Kasumi-1 (cell line): ENCODE measurements around the gene DCC.

Experiments used
- DNase-seq, 2 experiments: peaks; one replicate each; lab custom pipeline; 2025; lab: John Stamatoyannopoulos, UW

Gene DCC

DNA sequence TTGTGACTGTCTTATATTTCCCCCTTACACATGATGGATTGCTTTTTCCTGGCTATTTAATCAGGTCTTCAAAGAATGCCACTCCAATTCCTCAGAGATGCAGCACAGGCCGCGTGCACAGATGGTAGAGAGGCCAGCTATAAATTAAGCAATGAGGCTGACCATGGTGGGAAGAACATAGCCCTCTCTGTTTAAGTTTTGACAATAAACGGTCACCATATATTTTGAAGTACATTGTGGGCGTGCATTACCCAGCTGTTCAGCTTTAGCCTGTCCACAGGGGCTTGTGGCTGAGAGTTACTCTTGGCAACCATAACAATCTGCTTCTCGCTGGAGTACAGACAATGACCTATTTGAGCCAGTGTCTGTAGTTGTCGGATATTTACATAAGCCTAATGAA, 730.8 kb downstream of the DCC start:
- DNase-seq: no peak

DNA sequence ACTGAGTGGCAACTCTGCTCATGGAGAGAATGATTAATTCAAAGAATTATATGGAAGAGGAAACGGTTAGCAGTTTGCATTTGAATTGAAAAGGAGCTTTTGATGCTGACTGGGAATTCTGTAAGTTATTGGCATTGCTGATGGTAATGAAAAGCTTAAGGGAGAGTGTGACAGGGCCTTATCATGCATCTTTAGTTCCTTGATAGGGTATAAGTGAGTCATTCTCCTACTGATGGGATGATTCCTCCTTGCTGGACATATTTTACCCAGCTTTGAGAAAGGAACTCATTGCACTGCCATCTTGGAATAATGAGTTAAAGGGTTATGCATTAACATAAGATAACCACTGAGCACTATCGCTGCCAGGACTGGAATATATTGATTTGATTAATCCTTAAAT, 740.7 kb downstream of the DCC start:
- no peak for DNase-seq

DNA sequence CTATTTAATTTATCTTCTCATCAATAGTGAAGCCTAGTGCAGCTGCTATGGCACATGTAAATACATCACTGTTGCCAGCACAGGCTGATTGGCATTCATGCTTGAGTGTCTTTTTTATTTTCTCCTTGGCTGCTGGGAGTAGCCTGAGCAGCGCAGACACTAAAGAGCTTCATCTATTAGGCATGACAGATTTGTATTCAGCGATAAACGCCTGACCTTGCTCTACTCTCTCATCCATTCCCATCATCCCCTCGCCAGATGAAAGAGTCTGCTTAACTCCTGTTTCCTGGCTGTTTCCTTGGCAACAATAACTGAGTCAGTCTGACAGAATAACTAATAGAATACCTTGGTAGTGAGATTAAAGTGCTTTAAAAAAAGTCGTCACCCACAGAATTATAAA, 753.6 kb downstream of the DCC start:
- no peak for DNase-seq

DNA sequence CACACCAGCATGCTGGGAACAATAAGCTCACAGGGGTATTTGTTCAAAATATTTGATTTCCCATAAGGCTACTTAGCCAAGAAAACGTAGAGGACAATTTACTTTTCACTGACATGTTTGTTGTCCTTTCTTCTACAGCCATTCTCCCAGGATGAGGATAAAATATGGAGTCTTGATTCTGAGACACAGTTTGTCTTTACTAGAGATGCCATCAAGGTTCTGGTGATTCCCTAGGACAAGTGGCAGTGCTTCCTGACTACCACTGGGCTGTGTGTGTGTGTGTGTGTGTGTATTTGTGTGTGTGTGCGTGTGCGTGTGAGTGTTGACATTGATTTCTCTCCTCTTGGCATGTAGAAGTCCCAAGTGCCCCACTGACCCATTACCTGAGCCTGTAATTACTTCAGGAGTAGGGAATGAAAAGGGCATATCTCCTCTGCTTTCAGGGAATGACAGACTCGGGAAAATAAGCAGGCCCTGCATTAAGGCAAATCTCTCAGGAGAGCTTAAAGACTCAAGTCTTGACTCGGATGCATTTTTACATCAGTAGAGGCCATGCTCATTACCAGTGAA, 761.6 kb downstream of the DCC start:
- no peak for DNase-seq

DNA sequence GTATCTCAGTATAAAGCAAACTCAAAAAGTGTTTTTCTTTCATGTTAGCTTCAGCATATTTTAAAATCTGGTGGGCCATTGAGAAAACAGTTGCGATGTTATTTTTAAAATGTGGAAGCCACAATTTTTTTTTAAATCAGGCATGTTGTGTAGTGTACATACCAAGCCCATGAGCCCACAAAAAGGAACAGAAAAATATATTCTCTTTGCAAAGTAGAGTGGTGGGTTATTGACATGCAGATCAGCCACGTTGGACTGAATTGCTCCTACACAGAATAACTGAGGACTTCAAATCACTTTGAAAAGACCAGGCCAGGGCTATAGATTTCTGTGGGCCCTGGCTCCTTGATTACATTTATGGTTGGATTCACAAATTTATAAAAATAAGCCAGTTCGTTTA, 774.4 kb downstream of the DCC start:
- DNase-seq: no peak

- no peak for DNase-seq
These were observed 776.0 kb downstream of the DCC start for GRCh38 chr18:53115876-53116585.

DNA sequence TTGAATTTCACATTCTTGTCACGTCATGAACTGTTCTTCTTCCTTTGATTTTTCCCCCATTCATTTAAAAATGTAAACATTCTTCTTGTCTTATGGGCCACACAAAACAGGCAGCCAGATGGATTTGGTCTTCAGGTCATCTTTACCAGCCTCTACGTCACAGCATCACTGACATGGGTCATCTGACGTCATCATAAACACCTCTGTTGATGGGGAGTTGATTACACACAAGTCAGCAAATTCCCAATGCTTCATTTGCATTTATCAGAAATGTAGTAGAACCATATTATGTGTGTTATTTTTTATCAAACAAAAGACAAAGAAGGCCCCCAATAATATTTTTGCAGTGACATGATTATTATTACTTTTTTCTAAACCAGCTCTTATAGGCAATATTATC, 777.9 kb downstream of the DCC start:
- DNase-seq: no peak

DNA sequence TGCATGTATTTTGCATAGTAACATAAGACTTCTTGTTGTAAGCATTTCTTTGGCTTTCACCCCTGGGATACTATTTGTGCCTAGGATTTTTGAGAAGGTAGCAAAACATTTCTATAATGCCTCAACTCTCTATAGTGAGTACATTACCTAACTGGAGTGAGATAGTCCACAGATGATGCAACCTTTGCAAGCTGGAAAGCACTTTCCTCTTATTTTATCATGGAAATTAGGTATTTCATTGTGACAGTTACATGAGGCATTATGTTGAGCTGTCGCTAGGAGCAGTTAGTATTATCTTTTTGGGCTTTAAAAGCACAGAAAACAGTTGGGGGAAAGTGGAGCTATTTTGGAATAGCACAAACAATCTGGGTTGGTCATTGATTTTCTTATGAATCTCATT, 786.2 kb downstream of the DCC start:
- no peak for DNase-seq

DNA sequence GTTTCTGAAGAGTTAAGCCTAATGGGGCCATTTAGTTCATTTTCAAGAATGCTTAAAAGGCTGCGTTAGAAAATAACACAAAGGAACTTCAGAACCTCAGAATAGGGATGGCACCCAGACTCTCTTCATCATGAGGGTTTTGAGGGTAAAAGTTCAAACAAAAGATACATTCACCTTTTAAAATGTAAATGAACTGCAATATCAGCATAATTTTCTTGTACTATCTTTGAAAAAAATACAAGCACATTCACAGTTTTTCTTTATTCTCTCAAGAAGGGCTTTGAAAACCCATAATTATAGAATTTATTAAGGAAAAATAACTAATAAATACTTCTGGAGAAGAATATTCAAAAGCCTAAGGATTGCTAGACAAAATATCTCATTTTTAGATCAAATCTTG, 791.0 kb downstream of the DCC start:
- no peak for DNase-seq

- no peak for DNase-seq
These were observed 794.7 kb downstream of the DCC start for GRCh38 chr18:53134711-53135110.

- no peak for DNase-seq
These were observed 795.7 kb downstream of the DCC start for GRCh38 chr18:53135654-53136053.

DNA sequence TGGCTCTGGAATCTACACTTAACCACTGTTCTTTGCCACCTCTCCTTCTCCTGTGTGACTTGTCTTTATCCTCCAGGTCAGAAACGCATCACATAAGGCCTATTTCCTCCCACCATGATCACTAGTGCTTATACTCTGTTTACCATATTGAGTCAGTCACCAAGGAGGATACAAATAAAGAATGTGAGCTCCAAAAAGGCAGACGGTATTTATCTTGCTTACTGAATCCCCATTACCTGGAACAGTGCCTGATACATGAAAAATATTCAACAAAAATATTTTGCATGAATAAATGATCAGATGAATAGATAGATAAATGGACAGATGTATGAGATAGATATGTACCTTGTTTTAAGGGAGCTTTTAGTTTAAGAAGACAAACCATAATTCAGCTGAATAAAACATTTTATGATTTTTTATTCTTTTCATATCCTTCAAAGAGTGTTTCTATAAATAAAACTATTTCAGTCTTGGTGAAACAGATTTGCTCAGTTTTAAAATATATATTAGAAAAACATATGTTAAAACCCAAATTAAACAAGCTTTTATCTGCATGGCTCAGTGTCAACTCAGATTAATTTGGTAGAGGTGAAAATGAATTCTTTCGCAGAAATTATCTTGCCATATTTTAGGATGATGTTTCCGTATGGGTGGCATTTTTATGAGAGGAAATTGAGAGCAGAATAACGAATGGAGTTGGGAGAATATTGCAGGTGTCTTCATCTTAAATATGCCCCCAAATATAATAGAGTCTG, 799.9 kb downstream of the DCC start:
- DNase-seq: no peak

DNA sequence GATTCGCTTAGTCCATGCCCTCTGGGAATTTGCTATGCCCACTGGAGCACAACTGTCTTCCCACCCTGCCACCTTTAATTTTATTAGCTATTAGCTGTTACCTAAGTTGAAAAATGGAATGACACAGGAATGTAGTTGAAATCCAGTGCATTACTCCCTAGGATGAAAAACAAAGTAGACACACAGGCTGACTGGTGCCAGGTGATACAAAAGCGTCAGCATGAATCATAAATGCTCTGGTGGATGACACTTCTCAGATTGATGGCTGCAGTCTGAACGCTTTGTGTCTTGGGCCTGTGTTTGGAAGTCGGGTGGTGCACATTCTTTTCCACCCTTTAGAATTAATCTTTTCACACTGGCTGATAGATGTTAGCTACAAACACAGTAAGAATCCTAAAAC, 802.0 kb downstream of the DCC start:
- no peak for DNase-seq

- no peak for DNase-seq
These were observed 807.5 kb downstream of the DCC start for GRCh38 chr18:53147472-53147871.

- no peak for DNase-seq
These were observed 808.1 kb downstream of the DCC start for GRCh38 chr18:53148123-53148522.

DNA sequence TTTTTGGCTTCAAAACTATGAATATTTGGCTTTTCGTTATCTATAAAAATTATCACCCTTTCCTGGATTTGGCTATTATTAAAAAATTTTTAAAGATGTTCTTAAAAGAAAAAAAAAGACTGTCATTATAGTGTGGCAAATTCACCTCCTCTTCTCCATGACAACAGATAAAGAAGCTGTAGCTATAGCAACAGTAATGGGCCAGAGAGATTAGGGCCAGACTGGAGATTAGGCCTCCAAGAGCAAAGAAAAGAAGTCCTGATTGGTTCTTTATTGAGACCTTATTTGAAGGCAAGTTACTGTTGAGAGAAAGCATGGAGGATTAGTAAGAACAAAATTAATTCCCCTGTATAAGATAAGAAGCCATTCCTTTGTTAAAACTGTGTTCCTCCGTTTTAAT, 812.5 kb downstream of the DCC start:
- DNase-seq: no peak

GRCh38 chr18:53153281-53153680, 813.3 kb downstream of the DCC start:
- no peak for DNase-seq

- DNase-seq: no peak
These were observed 813.8 kb downstream of the DCC start for GRCh38 chr18:53153800-53154199.

GRCh38 chr18:53165770-53166169, 825.8 kb downstream of the DCC start:
- DNase-seq: no peak

- DNase-seq: no peak
These were observed 829.3 kb downstream of the DCC start for GRCh38 chr18:53169346-53169745.

DNA sequence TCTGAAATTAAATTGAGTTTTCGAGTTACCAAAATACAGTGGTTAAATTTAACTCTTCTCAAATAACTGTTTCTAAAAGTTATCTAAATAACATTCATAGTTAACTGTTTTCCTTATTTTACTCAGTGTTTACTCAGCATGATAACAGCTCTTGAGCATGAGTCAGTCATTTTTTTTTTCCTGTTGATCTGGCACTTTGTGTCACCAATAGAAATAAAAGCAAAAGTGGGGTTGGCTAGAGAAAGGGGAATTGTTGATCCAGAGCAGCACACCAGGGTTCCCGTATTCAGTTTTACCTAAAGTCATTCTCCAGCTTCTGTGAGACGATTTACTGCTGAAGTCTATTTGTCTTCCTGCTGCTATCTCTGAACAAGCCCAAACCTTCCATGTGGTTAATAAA, 851.6 kb downstream of the DCC start:
- DNase-seq: no peak

DNA sequence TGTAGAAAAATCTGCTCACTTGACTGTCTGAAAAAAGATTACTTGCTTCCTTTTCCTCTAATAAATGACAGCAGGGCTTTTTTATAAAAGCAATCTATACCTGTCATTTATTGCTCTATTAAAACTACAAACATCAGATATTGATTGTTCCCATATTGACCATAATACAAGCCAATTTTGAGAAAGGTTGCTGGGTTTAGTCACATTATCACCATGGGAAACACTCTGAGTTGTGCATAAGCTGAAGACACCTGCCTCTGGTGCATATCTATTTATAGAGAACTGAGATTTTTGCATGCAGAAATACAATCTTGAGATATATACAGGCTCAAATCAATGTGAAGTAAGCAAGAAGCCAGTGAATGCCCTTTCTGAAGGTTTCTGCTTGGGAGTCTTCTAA, 853.9 kb downstream of the DCC start:
- DNase-seq: no peak

GRCh38 chr18:53219853-53220252, 879.9 kb downstream of the DCC start:
- DNase-seq: no peak
